ENCODE data around the gene EIF4B.

The EIF4B gene

GRCh38 chr12:53073881-53074280 lies 67.6 kb downstream of the EIF4B start:
- no peaks in the 10 kb centered on the region for H3K27me3 ChIP-seq (ENCODE audit: insufficient read depth, poor library complexity, severe bottlenecking)
- H3K4me3 ChIP-seq (ENCODE audit: severe bottlenecking) = no peak overlapping the region
- ATAC-seq (ENCODE audit: low read depth) (no peak), DNase-seq (ENCODE audit: low spot score) (no peak)
- TF ChIP-seq, protein P1, sequence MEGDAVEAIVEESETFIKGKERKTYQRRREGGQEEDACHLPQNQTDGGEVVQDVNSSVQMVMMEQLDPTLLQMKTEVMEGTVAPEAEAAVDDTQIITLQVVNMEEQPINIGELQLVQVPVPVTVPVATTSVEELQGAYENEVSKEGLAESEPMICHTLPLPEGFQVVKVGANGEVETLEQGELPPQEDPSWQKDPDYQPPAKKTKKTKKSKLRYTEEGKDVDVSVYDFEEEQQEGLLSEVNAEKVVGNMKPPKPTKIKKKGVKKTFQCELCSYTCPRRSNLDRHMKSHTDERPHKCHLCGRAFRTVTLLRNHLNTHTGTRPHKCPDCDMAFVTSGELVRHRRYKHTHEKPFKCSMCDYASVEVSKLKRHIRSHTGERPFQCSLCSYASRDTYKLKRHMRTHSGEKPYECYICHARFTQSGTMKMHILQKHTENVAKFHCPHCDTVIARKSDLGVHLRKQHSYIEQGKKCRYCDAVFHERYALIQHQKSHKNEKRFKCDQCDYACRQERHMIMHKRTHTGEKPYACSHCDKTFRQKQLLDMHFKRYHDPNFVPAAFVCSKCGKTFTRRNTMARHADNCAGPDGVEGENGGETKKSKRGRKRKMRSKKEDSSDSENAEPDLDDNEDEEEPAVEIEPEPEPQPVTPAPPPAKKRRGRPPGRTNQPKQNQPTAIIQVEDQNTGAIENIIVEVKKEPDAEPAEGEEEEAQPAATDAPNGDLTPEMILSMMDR (IDR thresholded peaks at IDR 0.05; ENCODE audit: poor library complexity, severe bottlenecking) = no peak
- no peak overlapping the region for H3K27ac ChIP-seq (ENCODE audit: poor library complexity, severe bottlenecking)
- no peaks in the 10 kb centered on the region for H3K9me3 ChIP-seq (ENCODE audit: severe bottlenecking)
- peaks cover 68% of the 10 kb centered on the region for H3K36me3 ChIP-seq (ENCODE audit: low read depth)
- peaks cover 31% of the 10 kb centered on the region for H3K4me1 ChIP-seq (ENCODE audit: insufficient read depth, poor library complexity, severe bottlenecking)

DNA sequence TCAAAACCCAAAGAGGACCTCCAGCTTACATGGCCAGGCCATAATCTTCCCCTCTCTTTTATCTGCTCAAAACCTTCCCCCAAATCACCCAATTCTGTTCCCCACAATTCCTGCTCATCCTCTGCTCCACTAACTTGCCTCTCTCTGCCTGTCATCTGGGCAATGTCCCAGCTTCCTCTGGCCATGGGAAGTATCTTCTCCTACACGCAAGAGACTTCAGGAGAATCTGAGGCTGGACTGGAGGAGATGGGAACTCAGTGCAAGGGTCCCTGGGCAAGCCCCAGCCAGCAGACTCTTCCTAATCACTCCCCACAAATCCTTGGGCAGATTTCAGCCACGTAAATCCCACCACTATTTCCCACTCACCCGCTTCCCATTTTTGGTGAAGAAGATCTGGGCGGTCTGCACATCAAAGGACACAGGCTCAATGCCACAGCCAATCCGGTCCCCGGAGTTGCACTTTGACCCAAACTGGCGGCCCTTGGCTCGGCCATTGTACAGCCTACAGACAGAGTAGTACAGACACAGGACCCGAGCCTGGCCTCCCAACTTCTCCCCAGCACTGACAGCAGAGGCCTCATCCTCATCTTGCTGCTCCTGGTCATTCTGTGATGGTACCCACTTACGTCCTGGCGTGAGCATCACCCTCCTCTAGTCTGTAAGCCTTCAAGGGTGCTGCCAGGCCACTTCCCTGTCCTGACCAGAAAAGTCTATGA lies 68.2 kb downstream of the EIF4B start:
- Histone ChIP-seq H3K4me3 (ENCODE audit: severe bottlenecking) (no peak overlapping the region), H3K27me3 (ENCODE audit: insufficient read depth, poor library complexity, severe bottlenecking) (no peaks in the 10 kb centered on the region), H3K4me1 (ENCODE audit: insufficient read depth, poor library complexity, severe bottlenecking) (peaks cover 25% of the 10 kb centered on the region), H3K36me3 (ENCODE audit: low read depth) (peaks cover 68% of the 10 kb centered on the region), H3K27ac (ENCODE audit: poor library complexity, severe bottlenecking) (no peak overlapping the region), H3K9me3 (ENCODE audit: severe bottlenecking) (no peaks in the 10 kb centered on the region)
- no peak for DNase-seq (ENCODE audit: low spot score)
- TF ChIP-seq, protein P1 (IDR thresholded peaks at IDR 0.05; ENCODE audit: poor library complexity, severe bottlenecking) = no peak
- ATAC-seq (ENCODE audit: low read depth) = no peak

GRCh38 chr12:53074999-53075370 lies 68.7 kb downstream of the EIF4B start:
- peaks cover 21% of the 10 kb centered on the region for H3K4me1 ChIP-seq (ENCODE audit: insufficient read depth, poor library complexity, severe bottlenecking)
- ATAC-seq (ENCODE audit: low read depth) = no peak

DNA sequence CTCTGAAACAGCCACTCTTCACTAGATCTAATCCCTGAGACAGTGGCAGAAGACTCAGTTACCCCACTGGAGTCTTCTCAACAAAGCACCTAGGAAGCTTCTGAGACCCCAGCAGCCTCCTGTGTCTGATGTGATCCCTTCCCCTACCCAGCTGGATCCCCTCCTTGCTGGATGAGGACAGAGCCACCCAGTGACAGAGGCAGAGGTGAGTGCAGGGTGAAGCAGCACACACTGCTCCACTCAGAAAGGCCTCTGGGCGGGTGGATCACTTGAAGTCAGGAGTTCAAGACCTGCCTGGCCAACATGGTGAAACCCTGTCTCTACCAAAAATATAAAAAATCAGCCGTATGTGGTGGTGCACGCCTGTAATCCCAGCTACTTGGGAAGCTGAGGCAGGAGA lies 70.2 kb downstream of the EIF4B start:
- Histone ChIP-seq H3K27ac (ENCODE audit: poor library complexity, severe bottlenecking) (no peak overlapping the region), H3K36me3 (ENCODE audit: low read depth) (peaks cover 53% of the 10 kb centered on the region), H3K27me3 (ENCODE audit: insufficient read depth, poor library complexity, severe bottlenecking) (no peaks in the 10 kb centered on the region), H3K9me3 (ENCODE audit: severe bottlenecking) (no peaks in the 10 kb centered on the region), H3K4me3 (ENCODE audit: severe bottlenecking) (no peak overlapping the region), H3K4me1 (ENCODE audit: insufficient read depth, poor library complexity, severe bottlenecking) (peaks cover 24% of the 10 kb centered on the region)
- DNase-seq (ENCODE audit: low spot score) (no peak), ATAC-seq (ENCODE audit: low read depth) (no peak)
- TF ChIP-seq, protein P1 (IDR thresholded peaks at IDR 0.05; ENCODE audit: poor library complexity, severe bottlenecking) = no peak

More at GRCh38 chr12:53074999-53075370, 68.7 kb downstream of the EIF4B start:
- Histone ChIP-seq H3K36me3 (ENCODE audit: low read depth) (peaks cover 66% of the 10 kb centered on the region), H3K27ac (ENCODE audit: poor library complexity, severe bottlenecking) (no peak overlapping the region), H3K27me3 (ENCODE audit: insufficient read depth, poor library complexity, severe bottlenecking) (no peaks in the 10 kb centered on the region), H3K4me3 (ENCODE audit: severe bottlenecking) (no peak overlapping the region), H3K9me3 (ENCODE audit: severe bottlenecking) (no peaks in the 10 kb centered on the region)
- TF ChIP-seq, protein P1 (IDR thresholded peaks at IDR 0.05; ENCODE audit: poor library complexity, severe bottlenecking) = no peak
- no peak for DNase-seq (ENCODE audit: low spot score)

- no peak overlapping the region for H3K27ac ChIP-seq (ENCODE audit: poor library complexity, severe bottlenecking)
- peaks cover 53% of the 10 kb centered on the region for H3K36me3 ChIP-seq (ENCODE audit: low read depth)
- DNase-seq (ENCODE audit: low spot score) (no peak), ATAC-seq (ENCODE audit: low read depth) (no peak)
- no peak overlapping the region for H3K4me3 ChIP-seq (ENCODE audit: severe bottlenecking)
- H3K4me1 ChIP-seq (ENCODE audit: insufficient read depth, poor library complexity, severe bottlenecking) = peaks cover 20% of the 10 kb centered on the region
- H3K9me3 ChIP-seq (ENCODE audit: severe bottlenecking) = no peaks in the 10 kb centered on the region
- no peaks in the 10 kb centered on the region for H3K27me3 ChIP-seq (ENCODE audit: insufficient read depth, poor library complexity, severe bottlenecking)
- TF ChIP-seq, protein P1 (IDR thresholded peaks at IDR 0.05; ENCODE audit: poor library complexity, severe bottlenecking) = no peak
Observed at GRCh38 chr12:53077030-53077429, 70.8 kb downstream of the EIF4B start.

Data from RWPE2 (cell line).